NCI-H82 treated with DMSO at 0.1 percent for 48 hours (cell line): ENCODE measurements around the gene COQ9.
"Not testable (repeated sequence)": the region's sequence is repeated elsewhere in the genome, so short reads cannot be mapped to it uniquely, and the experiment has no call there.

Experiments used
- DNase-seq: peaks from one replicate; lab custom pipeline; 2025; ENCODE audit not compliant: unreplicated experiment; lab: John Stamatoyannopoulos, UW

Gene COQ9, protein sequence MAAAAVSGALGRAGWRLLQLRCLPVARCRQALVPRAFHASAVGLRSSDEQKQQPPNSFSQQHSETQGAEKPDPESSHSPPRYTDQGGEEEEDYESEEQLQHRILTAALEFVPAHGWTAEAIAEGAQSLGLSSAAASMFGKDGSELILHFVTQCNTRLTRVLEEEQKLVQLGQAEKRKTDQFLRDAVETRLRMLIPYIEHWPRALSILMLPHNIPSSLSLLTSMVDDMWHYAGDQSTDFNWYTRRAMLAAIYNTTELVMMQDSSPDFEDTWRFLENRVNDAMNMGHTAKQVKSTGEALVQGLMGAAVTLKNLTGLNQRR

DNA sequence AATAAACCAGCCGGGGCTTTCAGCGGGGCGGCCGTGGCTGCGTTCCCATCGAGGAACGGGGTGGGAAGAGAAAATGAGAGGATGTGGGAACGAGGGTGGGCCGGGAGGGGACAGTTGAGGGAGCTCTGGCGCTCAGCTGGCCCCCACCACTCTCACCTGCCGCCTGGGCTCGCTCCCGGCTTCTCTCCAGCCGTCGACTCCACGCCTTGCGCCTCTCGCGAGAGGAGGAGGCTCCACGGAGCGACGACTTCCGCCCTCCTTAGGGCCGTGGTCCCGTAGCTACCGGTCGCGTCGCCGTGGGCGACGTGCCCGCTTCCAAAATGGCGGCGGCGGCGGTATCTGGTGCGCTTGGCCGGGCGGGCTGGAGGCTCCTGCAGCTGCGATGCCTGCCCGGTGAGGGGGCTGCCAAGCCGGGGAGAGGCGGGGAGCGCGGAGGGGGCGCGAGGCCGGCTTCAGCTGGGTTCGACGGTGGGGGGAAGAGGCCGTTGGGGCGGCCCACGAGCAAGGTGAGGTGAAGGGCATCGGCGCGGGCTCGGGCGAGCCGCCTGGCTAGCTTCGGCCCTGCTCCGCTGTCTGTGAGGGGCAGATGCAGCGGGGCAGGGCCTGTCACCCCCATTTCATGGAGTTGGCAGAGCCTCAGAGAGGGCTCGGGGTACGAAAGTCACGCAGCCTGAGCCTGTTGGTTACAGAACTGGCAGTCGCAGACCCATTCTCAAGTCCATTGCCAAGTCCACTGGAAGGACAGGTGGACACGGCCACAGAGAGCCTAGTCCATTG is at the start of gene COQ9, which contains the start of gene CIAPIN1:
Gene COQ9 (plus strand): TSS at position 294 of the 777 bp plus-strand sequence. CDS start 27 bp downstream, at position 321.
Gene CIAPIN1 (minus strand): TSS at position 200 of the 777 bp plus-strand sequence. CDS start 6,457 bp downstream, outside the sequence.
- DNase-seq, result peak; percentile 32

DNA sequence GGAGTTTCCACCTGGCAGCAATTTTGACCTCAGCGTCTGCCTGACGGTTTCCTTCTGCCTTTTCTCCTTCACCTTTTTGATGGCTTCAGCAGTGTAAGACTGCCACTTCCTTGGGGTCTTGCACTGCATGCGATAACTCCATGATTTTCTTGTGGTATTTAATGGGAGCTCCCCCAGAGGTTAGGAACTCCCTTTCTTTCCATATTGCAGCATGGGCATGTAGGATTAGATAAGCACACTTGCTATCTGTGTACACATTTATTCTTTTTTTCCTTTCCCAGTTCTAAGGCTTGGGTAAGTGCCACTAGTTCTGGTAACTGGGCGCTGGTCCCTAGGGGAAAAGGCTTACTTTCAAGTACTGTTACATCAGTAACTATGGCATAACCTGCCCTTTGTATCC is 49.8 kb upstream of the COQ9 start:
- DNase-seq, result not testable (repeated sequence)

DNA sequence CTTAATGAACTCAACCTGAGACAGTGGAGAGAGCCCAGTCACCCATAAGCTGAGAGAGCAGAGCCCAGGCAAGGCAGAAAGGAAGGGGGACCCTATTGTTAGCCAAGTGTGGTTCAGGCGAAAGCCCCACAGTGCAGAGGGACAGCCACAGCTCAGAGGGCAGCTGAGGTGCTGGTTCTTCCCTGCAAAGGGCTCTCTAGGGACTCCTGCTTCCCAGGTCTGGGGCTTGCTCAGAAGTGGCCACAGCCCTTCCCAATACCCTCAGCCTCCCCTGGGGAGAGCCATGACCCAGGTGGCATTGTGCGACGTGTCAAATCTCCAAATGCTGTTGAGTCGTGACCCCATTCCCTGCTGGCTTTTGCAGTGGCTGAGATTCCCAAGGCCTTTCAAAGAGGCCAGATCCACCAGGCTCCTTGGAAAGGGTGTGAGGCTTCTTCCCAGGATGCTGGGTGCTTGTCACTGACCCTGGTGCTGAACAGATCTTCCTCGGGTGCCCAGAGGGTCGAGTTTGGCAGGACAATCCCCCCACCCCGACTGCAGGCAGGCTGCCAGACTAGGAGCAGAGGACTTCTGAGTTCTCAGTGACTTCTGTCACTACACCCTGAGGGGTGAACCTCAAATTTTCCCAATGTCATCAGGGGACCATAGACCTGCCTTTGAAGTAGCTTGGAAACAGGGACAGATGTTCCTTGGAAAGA is 45.2 kb upstream of the COQ9 start:
- DNase-seq, result no peak

DNA sequence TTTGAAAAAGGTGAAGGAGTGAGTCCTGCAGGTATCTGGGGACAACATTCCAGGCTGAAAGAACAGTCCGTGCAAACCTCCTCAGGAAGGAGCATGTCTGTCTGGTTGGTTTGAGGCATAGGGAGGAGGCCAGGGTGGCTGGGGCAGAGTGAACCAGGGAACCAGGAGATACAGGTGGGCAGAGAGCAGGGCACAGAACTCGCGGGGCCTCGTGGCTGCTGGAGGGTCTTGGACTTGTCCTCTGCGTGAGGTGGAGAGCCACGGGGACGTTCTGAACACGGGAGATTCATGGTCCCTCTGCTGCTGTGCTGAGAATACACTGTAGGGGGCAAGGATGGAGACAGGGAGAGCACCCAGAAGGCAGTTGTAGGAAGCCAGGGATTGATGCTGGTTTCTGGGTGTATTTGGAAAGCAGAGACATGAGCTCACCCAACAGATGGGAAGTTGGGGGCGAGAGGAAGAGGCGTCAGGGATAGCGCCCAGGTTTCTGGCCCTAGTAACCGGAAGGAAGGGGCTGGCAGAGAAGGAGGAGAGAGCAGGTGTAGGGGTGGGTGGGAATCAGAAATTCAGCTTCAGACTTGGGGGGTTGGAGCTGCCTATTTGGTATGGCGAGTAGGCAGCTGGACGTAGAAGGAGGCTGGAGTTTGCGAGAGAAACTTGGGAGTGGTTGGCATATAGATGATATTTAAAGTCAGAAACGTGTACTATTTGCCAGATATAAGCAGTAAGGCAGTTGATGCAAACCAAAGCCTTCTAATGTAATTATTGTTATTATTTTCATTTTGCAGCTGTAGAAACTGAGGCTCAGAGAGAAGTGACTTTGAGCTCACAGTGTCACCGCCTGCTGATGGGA is 43.1 kb upstream of the COQ9 start, which contains the start of gene CCL17:
Gene CCL17 (plus strand): TSS at position 803 of the 853 bp plus-strand sequence. CDS start 9,166 bp downstream, outside the sequence.
- DNase-seq, result no peak

DNA sequence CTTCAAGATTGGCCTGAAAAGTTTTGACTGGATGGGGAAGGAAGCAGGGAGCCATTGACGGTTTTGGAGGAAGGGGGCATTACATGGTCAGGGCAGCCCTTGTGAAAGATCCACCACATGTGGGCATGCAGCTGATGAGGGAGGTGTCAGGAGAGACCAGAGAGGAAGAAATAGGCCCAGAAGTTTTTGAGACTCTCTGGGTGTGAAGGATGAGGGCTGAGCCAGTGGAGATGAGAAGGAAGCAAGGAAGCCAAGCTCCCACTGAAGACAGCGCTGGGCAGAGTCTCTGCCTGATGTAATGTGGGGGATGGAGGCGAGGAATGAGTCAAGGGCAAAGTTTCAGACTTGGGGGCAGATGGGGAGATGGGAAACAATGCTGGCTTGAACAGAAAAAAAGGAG is 42.2 kb upstream of the COQ9 start:
- no peak for DNase-seq

DNA sequence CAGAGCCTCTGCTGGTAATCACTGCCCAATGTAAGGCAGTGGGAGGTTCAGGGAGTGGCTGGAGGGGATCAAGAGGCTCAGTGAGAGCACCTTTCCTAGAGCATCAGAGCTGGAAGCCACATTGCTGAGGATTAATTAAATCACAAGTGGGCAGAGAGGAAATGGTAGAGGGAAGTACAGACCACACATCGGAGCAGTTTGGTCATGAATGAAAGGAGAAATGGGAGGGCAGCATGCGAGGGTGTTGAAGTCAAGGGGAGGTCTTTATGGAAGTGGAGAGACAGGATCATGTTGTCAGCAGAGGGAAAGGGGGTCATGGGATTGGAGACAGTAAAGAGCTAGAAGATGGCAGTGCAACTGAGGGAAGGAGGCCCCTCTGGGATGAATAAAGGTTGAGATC is 40.4 kb upstream of the COQ9 start:
- no peak for DNase-seq

DNA sequence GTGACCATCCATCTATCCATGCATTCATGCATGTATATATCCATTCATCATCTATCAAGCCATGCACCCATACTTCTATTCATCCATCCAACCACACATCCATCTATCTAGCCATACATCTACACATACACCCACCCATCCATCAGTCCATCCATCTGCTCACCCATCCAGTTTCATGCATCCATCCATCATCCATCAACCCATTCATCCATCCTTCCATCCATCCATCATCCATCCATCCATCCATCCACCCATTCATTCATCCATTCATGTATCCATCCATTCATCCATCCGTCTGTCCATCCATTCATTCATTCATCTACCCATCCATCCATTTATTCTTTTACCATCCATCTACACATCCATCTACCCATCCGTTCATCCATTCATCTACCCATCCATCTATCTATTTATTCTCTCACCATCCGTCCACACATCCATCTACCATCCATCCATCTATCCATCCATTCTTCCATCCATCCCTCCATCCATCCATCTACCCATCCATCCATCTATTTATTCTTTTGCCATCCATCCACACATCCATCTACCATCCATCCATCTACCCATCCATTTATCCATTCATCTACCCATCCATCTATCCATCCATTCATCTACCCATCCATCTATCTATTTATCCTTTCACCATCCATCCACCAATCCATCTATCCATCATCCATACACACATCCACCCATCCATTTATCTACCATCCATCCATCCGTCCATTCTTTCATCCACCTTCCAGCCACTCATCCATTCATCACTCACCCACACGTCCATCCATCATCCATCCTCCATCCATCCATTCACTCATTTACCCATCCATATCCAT is 39.5 kb upstream of the COQ9 start:
- no peak for DNase-seq

DNA sequence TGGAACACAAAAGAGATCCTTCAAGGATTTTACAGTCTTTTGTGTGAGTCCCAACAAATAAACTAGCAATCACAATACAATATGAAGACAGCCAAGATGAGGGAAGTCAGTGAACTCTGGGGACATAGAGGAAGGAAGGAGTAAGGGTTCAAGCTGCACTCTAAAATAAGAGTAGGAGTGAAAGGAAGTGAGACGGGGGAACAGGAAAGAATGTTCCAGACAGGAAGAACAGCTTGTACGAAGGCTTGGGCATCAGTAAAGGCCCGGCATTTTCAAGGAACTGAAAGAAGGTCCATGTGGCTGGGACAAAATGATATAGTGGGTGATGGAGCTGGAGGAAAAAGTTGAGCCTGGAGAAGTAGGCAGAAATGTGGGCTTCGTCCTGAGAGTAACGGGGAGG is 38.2 kb upstream of the COQ9 start:
- no peak for DNase-seq

DNA sequence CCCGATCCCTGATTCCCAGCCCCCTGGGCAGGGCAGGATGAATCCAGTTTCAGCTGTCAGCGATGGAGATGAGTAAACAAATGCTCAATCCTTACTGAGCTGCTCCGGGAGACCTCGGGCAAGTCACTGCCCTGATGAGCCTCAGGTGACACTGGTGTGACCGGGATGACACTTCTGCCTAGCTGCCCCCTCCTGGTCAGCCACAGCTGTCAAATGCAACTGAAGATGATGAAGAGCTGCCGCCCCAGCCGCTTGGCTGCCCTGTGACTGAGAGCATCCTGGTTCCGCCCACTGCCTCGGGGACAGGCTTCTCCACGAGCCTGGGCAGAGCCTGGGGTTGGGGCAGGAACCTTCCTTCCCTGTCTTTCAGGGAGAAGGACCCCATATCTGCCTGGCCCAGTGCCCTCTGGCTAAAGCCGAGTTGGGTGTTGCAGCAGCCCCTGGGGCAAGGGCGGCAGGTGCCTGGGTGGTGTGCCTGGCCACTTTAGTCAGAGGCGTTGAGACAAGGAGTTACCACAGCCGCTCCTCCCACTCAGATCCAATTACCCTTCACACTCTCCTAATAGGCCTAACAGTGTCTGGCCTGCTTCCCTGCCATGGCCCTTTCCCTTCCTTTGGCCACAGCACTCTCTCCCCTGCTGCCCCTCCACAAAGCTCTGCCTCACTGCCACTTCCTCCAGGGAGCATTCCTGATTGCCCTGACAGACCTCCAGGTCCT is 37.2 kb upstream of the COQ9 start:
- peak; percentile 49 for DNase-seq

DNA sequence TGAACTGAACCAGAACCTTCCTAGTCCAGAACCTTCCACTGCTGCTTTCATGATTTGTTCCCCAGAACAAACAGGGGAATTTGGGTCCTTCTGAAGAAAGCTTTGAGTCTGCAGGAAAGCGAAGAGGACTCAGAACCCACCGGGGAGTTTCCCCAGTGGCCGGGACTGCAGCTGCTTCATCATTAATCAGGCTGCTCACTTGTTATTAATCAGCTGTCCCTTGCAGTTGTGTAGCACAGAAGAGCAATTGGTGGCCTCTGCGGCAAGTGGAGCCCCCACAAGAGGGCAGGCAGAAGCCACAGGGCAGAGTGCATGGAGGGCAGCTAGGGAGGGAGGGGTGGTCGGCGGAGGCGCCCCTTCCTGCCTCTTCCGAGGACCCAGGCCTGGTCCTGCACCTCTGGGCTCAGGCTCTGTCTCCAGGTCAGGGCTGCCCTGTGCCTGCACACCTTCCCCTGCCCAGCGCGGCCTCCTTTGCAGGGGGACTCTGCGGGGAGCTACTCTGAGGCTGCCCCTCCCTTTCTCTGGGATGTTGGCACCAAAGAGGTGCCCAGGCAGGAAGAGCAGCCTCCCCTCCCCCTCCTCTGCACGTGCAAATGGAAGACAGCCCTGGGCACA is 35.8 kb upstream of the COQ9 start:
- no peak for DNase-seq

DNA sequence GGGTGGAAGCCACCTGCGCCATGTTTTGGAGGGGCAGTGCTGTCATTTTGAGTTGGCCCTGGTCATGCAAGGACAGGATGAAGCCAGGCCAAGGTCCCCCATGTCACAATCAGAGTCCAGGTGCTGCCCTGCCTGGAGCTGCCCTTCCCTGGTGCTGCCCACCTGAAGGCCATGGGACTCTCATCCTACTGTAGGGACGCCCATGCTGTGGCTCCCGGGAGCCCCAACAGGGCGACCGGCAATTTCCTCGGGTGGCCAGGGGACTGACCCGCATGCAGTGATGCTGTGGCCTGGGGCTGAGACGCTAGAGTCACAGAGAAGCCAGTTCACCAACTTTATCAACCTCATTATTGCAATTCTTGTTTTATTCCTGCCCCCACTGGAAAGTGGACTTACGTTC is 34.7 kb upstream of the COQ9 start:
- DNase-seq, result no peak

DNA sequence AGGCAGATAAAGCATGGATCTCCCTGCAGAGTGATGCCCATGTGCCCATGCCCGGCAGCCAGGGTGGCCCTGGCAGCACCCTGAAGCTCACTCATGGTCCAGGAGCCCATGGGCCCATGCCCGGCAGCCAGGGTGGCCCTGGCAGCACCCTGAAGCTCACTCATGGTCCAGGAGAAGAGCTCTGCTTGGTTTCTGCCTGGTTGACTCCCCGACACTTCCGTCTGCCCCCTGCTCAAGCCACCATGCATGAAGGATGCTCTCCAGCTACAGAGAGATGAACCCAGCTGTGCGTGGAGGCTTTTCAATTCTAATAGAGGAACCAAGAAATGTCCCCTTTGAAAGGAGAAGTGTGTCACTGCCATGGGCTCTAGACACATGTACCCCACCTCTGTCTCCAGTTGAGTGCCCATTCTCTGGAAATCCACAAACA is 34.0 kb upstream of the COQ9 start:
- DNase-seq, result no peak

DNA sequence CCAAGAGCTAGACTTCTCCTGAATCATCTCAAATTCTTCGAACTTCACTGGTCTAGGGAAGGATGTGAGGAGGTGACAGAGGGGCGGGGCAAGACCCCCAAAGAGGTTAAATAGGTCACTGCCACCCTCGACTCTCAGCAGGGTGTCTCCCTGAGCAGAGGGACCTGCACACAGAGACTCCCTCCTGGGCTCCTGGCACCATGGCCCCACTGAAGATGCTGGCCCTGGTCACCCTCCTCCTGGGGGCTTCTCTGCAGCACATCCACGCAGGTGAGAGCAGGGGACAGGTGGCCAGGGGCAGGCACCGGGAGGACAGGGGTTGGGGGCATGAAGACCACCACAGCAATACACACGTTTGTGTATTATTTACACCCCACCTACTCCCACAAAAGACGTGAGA is 33.5 kb upstream of the COQ9 start:
- DNase-seq, result no peak

DNA sequence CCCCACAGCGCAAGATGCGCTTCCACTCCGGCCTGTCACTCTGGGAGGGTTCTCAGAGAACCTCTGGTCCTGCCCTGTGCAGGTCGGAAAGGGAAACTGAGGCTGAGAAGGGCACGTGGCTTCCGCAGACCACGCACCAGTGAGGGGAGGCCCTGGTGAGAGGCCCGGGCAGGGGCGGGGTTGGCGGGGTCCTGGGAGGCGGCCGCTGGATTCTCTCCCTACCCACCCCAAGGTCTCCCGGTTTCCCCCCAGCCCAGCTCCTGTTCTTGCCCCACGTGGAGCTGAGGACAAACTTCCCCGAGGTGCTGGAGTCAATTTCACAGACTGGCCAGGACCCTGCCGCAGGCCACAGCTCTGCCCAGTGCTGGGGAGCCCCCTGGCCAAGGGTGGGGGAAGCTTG is 31.2 kb upstream of the COQ9 start:
- no peak for DNase-seq

DNA sequence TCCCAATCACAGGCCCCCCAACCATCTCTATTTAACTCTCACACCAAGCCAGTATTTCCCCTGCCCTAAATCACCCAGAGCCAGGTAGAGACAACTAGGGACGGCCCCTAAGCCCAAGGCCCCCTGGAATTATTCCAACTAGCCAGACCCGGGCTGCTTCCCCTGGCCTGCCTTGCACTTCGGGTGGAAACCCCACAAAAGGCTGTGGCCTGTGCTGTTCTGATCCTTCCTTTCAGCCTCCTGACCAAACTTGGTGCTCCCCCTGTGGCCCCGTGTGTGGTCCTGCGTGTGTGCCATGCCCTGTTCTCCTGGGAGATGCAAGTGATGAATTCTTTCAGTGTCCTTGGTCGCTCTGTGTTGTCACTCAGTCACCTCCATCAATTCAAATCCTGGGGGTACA is 27.8 kb upstream of the COQ9 start:
- no peak for DNase-seq

DNA sequence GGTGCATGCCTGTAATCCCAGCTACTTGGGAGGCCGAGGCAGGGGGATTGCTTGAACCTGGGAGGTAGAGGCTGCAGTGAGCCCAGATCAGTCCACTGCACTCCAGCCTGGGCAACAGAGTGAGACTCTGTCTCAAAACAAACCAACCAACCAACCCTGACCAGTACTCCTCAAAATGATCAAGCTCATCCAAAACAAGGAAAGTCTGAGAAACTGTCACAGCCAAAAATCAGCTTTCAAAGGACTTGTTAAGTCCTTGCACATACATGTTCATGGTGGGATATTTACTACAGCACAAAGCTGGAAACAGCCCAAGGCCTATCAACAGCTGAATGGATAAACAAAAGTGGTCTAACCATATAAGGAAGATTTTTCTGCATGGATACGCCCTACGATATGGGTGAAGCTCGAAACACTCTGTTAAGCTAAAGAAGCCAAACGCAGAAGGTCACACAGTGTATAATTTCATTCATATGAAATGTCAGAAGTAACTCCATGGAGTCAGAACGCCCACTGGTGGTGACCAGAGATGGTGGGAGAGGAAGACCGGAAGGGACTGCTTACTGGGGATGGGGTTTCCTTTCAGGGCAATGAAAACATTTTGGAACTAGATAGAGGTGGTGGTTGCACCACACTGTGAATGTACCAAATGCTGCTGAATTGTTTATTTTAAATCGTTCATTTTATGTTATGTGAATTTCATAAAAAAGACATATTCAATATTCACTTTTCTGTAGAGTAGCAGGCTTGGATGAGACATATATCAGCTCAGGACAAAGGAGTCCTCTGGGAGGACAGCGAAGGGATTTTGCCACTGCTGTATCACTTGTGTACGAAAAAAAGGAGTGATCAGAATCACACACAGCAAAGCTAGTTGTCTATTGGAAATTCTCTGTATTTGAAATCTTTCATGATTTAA is 25.0 kb upstream of the COQ9 start:
- peak; percentile 41 for DNase-seq

DNA sequence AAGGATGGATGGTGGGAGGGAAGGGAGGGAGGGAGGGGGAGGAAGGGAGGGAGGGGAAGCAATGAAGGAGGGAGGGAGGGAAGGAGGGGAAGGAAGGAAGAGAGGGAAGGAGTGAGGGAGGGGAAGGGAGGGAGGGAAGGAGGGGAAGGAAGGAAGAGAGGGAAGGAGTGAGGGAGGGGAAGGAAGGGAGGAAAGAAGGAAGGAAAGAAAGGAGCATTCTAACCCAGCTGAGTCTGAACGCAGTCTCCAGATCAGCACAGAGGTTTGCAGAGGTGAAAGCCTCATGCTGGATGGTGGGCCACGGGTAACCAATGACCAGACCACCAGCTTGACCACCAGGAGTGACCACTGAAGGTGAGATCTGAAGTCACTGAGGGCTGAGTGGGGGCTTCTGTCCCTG is 24.1 kb upstream of the COQ9 start:
- no peak for DNase-seq

DNA sequence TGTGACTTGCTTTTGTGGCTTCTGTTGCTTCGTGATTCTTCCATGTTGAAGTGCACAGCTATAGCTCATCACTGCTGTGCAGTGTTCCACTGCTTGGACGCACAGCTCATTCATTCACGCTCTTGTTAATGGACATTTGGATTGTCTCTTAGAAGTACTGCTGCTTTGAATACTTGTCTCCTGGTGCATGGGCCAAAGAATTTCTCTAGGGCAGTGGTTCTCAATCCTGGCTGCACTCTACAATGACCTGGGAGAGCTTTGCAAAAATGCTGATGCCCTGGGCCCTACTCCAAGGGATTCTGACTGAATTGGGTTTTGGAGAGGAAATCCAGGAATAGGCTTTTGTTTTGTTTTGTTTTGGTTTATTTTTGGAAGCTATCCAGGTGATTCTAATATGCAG is 22.7 kb upstream of the COQ9 start:
- no peak for DNase-seq
